Adrenal gland (tissue), 5 donors: ENCODE measurements around the gene DGKQ.

ENCODE experiments used
- POLR2A ChIP-seq, 2 donors: fragments of 450-650 bp; IDR thresholded peaks; one replicate each; pipeline ENCODE4 v1.6.1; 2017; ENCODE audit warnings: antibody characterized with exemption in 2 of 2, mild to moderate bottlenecking in 2 of 2, moderate library complexity in 1 of 2
- TF ChIP-seq, protein P1 (sequence below), 6 experiments: fragments of 450-650 bp in 4 of 6; fragments of 200-600 bp in 2 of 6; sonication (generic) in 1 of 6; IDR thresholded peaks; 1 replicate in 5 of 6; 2 replicates in 1 of 6; pipeline versions ENCODE4 v1.5.1 to v1.8.0; 2016 to 2021; ENCODE audit warnings: antibody characterized with exemption in 6 of 6, mild to moderate bottlenecking in 2 of 6, moderate library complexity in 1 of 6
- donor health status: DM: no; HTN: no; CAD: no.

DNA sequence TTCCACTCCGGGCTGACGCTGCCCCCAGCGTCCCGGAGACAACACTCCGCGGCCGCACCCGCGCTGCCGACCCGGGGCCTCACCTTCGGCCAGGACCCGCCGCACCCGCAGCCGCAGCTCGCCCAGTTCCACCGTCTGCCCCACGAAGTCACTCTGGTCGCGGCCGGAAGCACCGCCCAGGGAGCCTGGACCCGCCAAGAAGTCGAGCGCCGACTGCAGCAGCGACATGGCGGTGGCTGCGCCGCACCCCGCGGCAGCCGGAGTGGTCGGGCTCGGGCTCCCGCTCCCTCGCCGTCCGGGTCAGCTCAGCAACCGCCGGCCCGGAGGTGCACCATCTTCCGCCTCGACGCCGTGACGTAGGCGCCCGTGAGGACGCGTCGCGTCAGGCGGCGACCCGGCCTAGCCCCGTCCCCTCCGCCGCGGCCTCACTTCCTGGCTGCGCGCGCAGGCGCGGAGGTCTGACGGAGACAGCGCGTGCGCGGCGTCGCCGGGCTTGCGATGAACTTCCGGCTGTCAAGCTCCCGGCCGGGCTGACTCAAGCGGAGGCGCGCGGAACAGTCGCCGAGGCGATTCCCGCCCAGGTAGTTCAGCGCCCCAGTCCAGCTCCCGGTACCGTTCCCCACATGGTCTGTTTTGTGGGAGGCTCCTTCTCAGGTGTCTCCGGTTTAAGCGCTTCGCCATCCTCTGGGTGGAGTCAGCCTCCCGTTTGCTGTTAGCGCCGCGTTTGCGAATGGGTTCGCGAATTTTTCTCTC, 41.2 kb downstream of the DGKQ start, which contains the start of the genes GAK and TMEM175:
- TF ChIP-seq, protein P1, sequence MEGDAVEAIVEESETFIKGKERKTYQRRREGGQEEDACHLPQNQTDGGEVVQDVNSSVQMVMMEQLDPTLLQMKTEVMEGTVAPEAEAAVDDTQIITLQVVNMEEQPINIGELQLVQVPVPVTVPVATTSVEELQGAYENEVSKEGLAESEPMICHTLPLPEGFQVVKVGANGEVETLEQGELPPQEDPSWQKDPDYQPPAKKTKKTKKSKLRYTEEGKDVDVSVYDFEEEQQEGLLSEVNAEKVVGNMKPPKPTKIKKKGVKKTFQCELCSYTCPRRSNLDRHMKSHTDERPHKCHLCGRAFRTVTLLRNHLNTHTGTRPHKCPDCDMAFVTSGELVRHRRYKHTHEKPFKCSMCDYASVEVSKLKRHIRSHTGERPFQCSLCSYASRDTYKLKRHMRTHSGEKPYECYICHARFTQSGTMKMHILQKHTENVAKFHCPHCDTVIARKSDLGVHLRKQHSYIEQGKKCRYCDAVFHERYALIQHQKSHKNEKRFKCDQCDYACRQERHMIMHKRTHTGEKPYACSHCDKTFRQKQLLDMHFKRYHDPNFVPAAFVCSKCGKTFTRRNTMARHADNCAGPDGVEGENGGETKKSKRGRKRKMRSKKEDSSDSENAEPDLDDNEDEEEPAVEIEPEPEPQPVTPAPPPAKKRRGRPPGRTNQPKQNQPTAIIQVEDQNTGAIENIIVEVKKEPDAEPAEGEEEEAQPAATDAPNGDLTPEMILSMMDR (IDR thresholded peaks at IDR 0.05): peak in 1 of 6 experiments; percentile 31
- TF ChIP-seq POLR2A (IDR thresholded peaks at IDR 0.05): peak; percentile 76 to 93
